HL-60 (cell line): ENCODE data around the gene CYP27C1.

Source experiments
- DNase-seq, 2 experiments: peaks; one replicate each; pipeline ENCODE4 v3.0.0-alpha.2; 2010 to 2020; ENCODE audit warnings: low read depth in 1 of 2, low spot score in 1 of 2
- H3K27ac ChIP-seq: fragments of 250-450 bp; sonication (Bioruptor Pico); replicated peaks from 2 replicates; pipeline ENCODE4 v1.5.1; 2020; ENCODE audit warnings: mild to moderate bottlenecking, moderate library complexity
- H3K27me3 ChIP-seq: fragments of 250-450 bp; sonication (Bioruptor Pico); 2 replicates; pipeline ENCODE4 v1.5.1; 2021; ENCODE audit warnings: mild to moderate bottlenecking, moderate library complexity; ENCODE audit not compliant: insufficient read depth, poor library complexity, severe bottlenecking
- H3K4me3 ChIP-seq: replicated peaks from 2 replicates; pipeline ENCODE4 v1.5.1; 2011; ENCODE audit warnings: mild to moderate bottlenecking, control low read depth, low read length; ENCODE audit not compliant: insufficient read depth
- CTCF ChIP-seq: IDR thresholded peaks from one replicate; pipeline ENCODE4 v1.5.1; 2011; ENCODE audit warnings: low read length, control low read depth, inconsistent platforms; ENCODE audit not compliant: insufficient read depth
- GABPA ChIP-seq: IDR thresholded peaks from 2 replicates; pipeline ENCODE4 v1.6.1; 2012; ENCODE audit warnings: low read depth
- POLR2AphosphoS5 ChIP-seq: IDR thresholded peaks from 2 replicates; pipeline ENCODE4 v1.6.1; 2012; ENCODE audit warnings: low read depth
- SPI1 ChIP-seq: IDR thresholded peaks from 2 replicates; pipeline ENCODE4 v1.6.1; 2012; ENCODE audit warnings: low read depth, mild to moderate bottlenecking, borderline replicate concordance
- TF ChIP-seq, protein P1 (sequence below): IDR thresholded peaks from 2 replicates; pipeline ENCODE4 v1.6.1; 2012; ENCODE audit warnings: low read depth; ENCODE audit not compliant: insufficient replicate concordance

CYP27C1 gene

DNA sequence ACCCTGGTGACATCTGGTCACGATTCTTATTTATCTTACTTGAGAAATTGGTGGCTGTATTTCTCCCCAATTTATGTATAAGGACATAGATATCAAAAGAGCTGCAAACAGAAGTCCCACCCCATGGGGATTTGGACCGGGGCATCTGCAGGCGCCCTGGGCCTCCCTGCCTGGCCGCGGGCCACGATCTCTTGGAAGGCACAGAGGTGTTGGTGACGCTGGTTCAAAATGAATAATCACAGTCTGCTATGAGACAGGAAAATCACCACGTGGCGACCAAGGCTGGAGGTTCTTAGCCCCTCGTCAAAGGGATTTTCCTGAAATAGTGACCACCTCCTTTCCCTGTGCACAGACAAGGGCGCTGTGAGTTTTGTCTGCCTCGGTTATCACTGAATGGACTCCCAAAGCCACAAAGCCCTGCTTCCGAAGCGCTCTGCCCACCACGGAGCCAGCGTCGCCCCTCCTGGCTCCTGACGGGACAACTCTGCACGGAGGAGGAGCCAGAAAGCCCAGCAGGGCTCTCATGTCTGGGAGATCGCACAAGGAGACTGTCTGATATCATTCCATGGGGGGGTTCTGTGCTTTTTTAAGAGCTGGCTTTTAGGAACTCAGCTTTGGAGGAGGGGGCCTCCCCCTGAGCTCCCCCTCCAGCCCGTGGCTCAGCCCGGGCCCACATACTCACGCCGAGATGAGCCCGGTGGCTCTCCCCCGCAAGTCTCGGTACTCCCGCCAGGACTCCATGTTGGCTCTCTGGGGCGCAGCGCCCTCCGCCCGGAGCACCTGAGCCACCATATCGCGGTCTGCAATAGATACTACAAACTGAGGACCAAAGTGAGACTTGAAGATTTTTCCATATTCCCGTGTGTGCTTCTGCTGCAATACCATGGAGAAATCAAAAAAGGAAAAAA lies 14.6 kb downstream of the CYP27C1 start:
- DNase-seq, result no peak
- H3K4me3 ChIP-seq, result no peak overlapping the region
- H3K27me3 ChIP-seq, result no peaks in the 10 kb centered on the region
- no peak overlapping the region for H3K27ac ChIP-seq
- TF ChIP-seq CTCF, result no peak
- TF ChIP-seq SPI1, result no peak

- no peak for DNase-seq
- Histone ChIP-seq H3K4me3 (no peak overlapping the region), H3K27me3 (no peaks in the 10 kb centered on the region), H3K27ac (no peak overlapping the region)
- no peak for TF ChIP-seq POLR2AphosphoS5
- no peak for TF ChIP-seq SPI1
- no peak for TF ChIP-seq CTCF
- TF ChIP-seq, protein P1, sequence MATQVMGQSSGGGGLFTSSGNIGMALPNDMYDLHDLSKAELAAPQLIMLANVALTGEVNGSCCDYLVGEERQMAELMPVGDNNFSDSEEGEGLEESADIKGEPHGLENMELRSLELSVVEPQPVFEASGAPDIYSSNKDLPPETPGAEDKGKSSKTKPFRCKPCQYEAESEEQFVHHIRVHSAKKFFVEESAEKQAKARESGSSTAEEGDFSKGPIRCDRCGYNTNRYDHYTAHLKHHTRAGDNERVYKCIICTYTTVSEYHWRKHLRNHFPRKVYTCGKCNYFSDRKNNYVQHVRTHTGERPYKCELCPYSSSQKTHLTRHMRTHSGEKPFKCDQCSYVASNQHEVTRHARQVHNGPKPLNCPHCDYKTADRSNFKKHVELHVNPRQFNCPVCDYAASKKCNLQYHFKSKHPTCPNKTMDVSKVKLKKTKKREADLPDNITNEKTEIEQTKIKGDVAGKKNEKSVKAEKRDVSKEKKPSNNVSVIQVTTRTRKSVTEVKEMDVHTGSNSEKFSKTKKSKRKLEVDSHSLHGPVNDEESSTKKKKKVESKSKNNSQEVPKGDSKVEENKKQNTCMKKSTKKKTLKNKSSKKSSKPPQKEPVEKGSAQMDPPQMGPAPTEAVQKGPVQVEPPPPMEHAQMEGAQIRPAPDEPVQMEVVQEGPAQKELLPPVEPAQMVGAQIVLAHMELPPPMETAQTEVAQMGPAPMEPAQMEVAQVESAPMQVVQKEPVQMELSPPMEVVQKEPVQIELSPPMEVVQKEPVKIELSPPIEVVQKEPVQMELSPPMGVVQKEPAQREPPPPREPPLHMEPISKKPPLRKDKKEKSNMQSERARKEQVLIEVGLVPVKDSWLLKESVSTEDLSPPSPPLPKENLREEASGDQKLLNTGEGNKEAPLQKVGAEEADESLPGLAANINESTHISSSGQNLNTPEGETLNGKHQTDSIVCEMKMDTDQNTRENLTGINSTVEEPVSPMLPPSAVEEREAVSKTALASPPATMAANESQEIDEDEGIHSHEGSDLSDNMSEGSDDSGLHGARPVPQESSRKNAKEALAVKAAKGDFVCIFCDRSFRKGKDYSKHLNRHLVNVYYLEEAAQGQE, result no peak
- no peak for TF ChIP-seq GABPA
Observed at GRCh38 chr2:127201452-127201851, 18.6 kb downstream of the CYP27C1 start.

DNA sequence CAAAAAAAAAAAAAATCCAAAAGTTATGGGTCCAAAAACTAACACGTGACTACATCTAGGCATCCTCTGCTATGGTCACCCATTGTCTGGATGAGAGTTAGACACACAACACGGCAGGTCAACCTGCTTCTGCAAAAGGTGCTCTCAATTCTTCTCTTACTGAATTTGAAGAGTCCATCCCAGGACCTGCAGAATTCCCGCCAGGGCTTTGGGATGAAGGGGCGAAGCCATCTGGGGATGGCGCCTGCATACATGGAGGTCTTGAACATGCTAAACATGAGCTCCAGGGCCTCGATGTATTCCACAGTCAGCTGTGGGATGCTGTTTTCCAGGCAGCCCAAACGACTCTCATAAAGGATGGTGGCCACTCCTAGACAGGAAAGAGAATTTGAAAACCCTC lies 19.1 kb downstream of the CYP27C1 start:
- H3K27ac ChIP-seq, result no peak overlapping the region
- TF ChIP-seq, protein P1, result no peak
- no peak for TF ChIP-seq POLR2AphosphoS5
- no peak for TF ChIP-seq GABPA
- no peak for TF ChIP-seq SPI1
- TF ChIP-seq CTCF, result no peak
- no peak for DNase-seq
- no peaks in the 10 kb centered on the region for H3K27me3 ChIP-seq
- H3K4me3 ChIP-seq, result no peak overlapping the region

DNA sequence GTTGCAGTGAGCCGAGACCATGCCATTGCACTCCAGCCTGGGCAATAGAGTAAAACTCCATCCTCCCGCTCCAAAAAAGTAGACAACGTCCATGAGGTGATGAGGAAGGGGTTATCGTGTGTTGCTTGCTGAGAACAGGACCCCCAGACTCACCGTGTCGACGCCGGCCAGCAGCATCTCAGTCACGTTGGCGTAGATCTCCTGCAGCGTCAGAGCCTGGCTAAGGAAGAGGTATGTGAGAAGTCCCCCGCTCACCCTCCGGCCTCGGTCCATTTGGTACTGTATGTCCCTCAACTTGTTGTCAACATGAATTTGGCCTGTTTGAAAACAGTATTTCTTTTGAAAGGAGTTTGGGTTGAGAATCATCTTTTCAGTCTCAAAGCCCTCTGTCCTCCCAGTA lies 20.9 kb downstream of the CYP27C1 start:
- Histone ChIP-seq H3K27ac (no peak overlapping the region), H3K27me3 (no peaks in the 10 kb centered on the region), H3K4me3 (no peak overlapping the region)
- no peak for DNase-seq
- no peak for TF ChIP-seq GABPA
- no peak for TF ChIP-seq POLR2AphosphoS5
- TF ChIP-seq CTCF, result no peak
- TF ChIP-seq, protein P1, result no peak
- no peak for TF ChIP-seq SPI1
